IMR-90 (cell line): ENCODE data around the gene TAF9. TPM values are rescaled to one million over a fixed set of nuclear protein-coding genes. Genes with fewer than 3 reads are reported as not detected.

Experiments
- ATAC-seq: fragments of 200-7000 bp; cut with Tn5 transposase; 2 replicates; pipeline ENCODE4 v1.9.1; 2020; ENCODE audit warnings: low read depth, mild to moderate bottlenecking, moderate library complexity
- BruUV-seq: library from RNA; stranded (reverse); fragments of 400-500 nt; replicated peaks from 2 replicates; lab custom pipeline; 2021; lab: Mats Ljungman, UMichigan
- CTCF ChIA-PET: fragments of 300-600 bp; formaldehyde crosslinking; extraction: SDS; loops from one replicate; lab custom pipeline; 2021; ENCODE audit warnings: antibody characterized with exemption; lab: Yijun Ruan, JAX
- POLR2A ChIA-PET: fragments of 300-600 bp; sonication (Branson Sonifier 250); formaldehyde crosslinking; loops from one replicate; lab custom pipeline; 2022; ENCODE audit warnings: antibody characterized with exemption; ENCODE audit not compliant: unreplicated experiment; lab: Charles Lee
- DNase-seq: peaks from one replicate; pipeline ENCODE4 v3.0.0; 2013
- H2AFZ ChIP-seq: replicated peaks from 2 replicates; pipeline ENCODE3; 2013; ENCODE audit warnings: low read length, mild to moderate bottlenecking; ENCODE audit not compliant: poor library complexity
- H2AK5ac ChIP-seq: 2 replicates; pipeline ENCODE4 v1.6.1; 2013; ENCODE audit warnings: low read depth, low read length, inconsistent platforms
- H2AK9ac ChIP-seq: replicated peaks from 2 replicates; pipeline ENCODE3; 2013; ENCODE audit warnings: mild to moderate bottlenecking, low read depth, low read length, moderate library complexity; ENCODE audit not compliant: poor library complexity
- H2BK120ac ChIP-seq: 2 replicates; pipeline ENCODE4 v1.6.1; 2013; ENCODE audit warnings: low read depth, low read length, inconsistent platforms
- H2BK15ac ChIP-seq: 3 replicates; pipeline ENCODE4 v1.6.1; 2013; ENCODE audit warnings: low read depth, low read length, inconsistent platforms
- H2BK20ac ChIP-seq: 2 replicates; pipeline ENCODE4 v1.6.1; 2013; ENCODE audit warnings: low read depth, mild to moderate bottlenecking, inconsistent platforms, low read length, moderate library complexity
- H2BK5ac ChIP-seq: 2 replicates; pipeline ENCODE4 v1.6.1; 2013; ENCODE audit warnings: mild to moderate bottlenecking, low read depth, low read length, inconsistent platforms; ENCODE audit not compliant: poor library complexity, severe bottlenecking
- H3K14ac ChIP-seq: replicated peaks from 2 replicates; pipeline ENCODE4 v1.6.1; 2013; ENCODE audit warnings: low read depth, low read length, inconsistent platforms
- H3K18ac ChIP-seq: 2 replicates; pipeline ENCODE4 v1.6.1; 2013; ENCODE audit warnings: low read depth, low read length, control low read depth
- H3K23ac ChIP-seq: 2 replicates; pipeline ENCODE4 v1.6.1; 2013; ENCODE audit warnings: low read depth, low read length, inconsistent platforms
- H3K27ac ChIP-seq: 2 replicates; pipeline ENCODE4 v1.5.1; 2013; ENCODE audit warnings: mild to moderate bottlenecking, control low read depth, low read length; ENCODE audit not compliant: insufficient read depth
- H3K27me3 ChIP-seq: 2 replicates; pipeline ENCODE4 v1.6.1; 2013; ENCODE audit warnings: low read length; ENCODE audit not compliant: control insufficient read depth, insufficient read depth
- H3K36me3 ChIP-seq: 2 replicates; pipeline ENCODE4 v1.6.1; 2013; ENCODE audit warnings: low read length, mixed read lengths; ENCODE audit not compliant: control insufficient read depth, insufficient read depth
- H3K4ac ChIP-seq: 2 replicates; pipeline ENCODE4 v1.6.1; 2013; ENCODE audit warnings: low read depth, low read length, inconsistent platforms
- H3K4me1 ChIP-seq: 2 replicates; pipeline ENCODE4 v1.6.1; 2013; ENCODE audit warnings: low read length, mixed read lengths; ENCODE audit not compliant: control insufficient read depth, insufficient read depth
- H3K4me2 ChIP-seq: 2 replicates; pipeline ENCODE4 v1.6.1; 2013; ENCODE audit warnings: low read depth, mild to moderate bottlenecking, control low read depth, low read length, moderate library complexity
- H3K4me3 ChIP-seq: 2 replicates; pipeline ENCODE4 v1.5.1; 2013; ENCODE audit warnings: low read depth, mild to moderate bottlenecking, control low read depth, low read length, moderate library complexity; ENCODE audit not compliant: insufficient read depth
- H3K56ac ChIP-seq: 2 replicates; pipeline ENCODE4 v1.6.1; 2013; ENCODE audit warnings: low read length, inconsistent platforms; ENCODE audit not compliant: insufficient read depth; ENCODE audit errors: extremely low read depth
- H3K79me1 ChIP-seq, 2 experiments: 2 replicates each; pipeline ENCODE4 v1.6.1; 2013; ENCODE audit warnings: low read length in 2 of 2, inconsistent platforms in 1 of 2, low read depth in 1 of 2
- H3K9ac ChIP-seq: 2 replicates; pipeline ENCODE4 v1.6.1; 2013; ENCODE audit warnings: low read depth, low read length, control low read depth
- H3K9me1 ChIP-seq: 2 replicates; pipeline ENCODE4 v1.6.1; 2013; ENCODE audit warnings: low read length, inconsistent platforms; ENCODE audit not compliant: insufficient read depth
- H3K9me3 ChIP-seq: 2 replicates; pipeline ENCODE4 v1.6.1; 2013; ENCODE audit warnings: low read length; ENCODE audit not compliant: control insufficient read depth, insufficient read depth
- H4K20me1 ChIP-seq: 2 replicates; pipeline ENCODE4 v1.6.1; 2013; ENCODE audit warnings: low read length, inconsistent platforms; ENCODE audit not compliant: insufficient read depth
- H4K5ac ChIP-seq: 2 replicates; pipeline ENCODE4 v1.6.1; 2013; ENCODE audit warnings: mild to moderate bottlenecking, low read depth, low read length, control low read depth
- H4K8ac ChIP-seq, 2 experiments: 2 replicates each; pipeline ENCODE4 v1.6.1; 2013; ENCODE audit warnings: low read depth in 2 of 2, low read length in 2 of 2, control low read depth in 1 of 2, inconsistent platforms in 1 of 2
- H4K91ac ChIP-seq: 2 replicates; pipeline ENCODE4 v1.6.1; 2013; ENCODE audit warnings: low read depth, low read length, inconsistent platforms; ENCODE audit not compliant: insufficient read depth
- MAFK ChIP-seq: IDR thresholded peaks from 2 replicates; pipeline ENCODE4 v1.6.1; 2012; ENCODE audit warnings: low read depth, low read length, improper control_type of control experiment
- MAZ ChIP-seq: IDR thresholded peaks from 2 replicates; pipeline ENCODE4 v1.6.1; 2012; ENCODE audit warnings: low read depth, mild to moderate bottlenecking, low read length, improper control_type of control experiment, moderate library complexity, borderline replicate concordance
- WGBS, 2 experiments: methylation state at CpG; one replicate each; pipeline versions ENCODE4 v1.1.5 to v1.1.7; 2013; ENCODE audit warnings: missing lambda C conversion rate in 2 of 2; ENCODE audit not compliant: insufficient read length in 1 of 2; ENCODE audit errors: extremely low coverage in 2 of 2; 5-methylcytosine and 5-hydroxymethylcytosine counted together
- dilution Hi-C: fragments of 300-500 bp; cut with HindIII; formaldehyde crosslinking; loops from one replicate; pipeline ENCODE4 v1.14.3; 2018; ENCODE audit warnings: low sequenced_read_pairs; ENCODE audit not compliant: unreplicated experiment
- in situ Hi-C: fragments of 300-500 bp; cut with MboI; formaldehyde crosslinking; loops from 3 replicates; pipeline ENCODE4 v1.14.3; 2019; ENCODE audit warnings: low sequenced_read_pairs, inconsistent platforms, mixed read lengths
- intact Hi-C: fragments of 100-400 bp; cut with micrococcal nuclease; formaldehyde crosslinking; loops from 2 replicates; pipeline ENCODE4 v1.10.0; 2022
- polyA plus RNA-seq, 3 experiments: library from polyadenylated mRNA; depleted of rRNA; stranded (reverse); fragments of >200 nt; gene quantifications; 2 replicates each; pipeline ENCODE4 v1.2.3, GENCODE V29; 2012; ENCODE audit warnings: low replicate concordance in 1 of 3
- total RNA-seq: library from RNA; depleted of rRNA; stranded (reverse); fragments of >200 nt; gene quantifications from 2 replicates; pipeline ENCODE4 v1.2.3, GENCODE V29; 2012
- TF ChIP-seq, protein P1 (sequence below): conservative IDR thresholded peaks from 2 replicates; pipeline ENCODE4 v1.5.1; 2012; ENCODE audit warnings: mild to moderate bottlenecking, low read depth, low read length, improper control_type of control experiment

Gene TAF9
- total and polyA plus RNA-seq, 2 of the 4 experiments (the other 2 are of a cell fraction) = 107 to 127 TPM

DNA sequence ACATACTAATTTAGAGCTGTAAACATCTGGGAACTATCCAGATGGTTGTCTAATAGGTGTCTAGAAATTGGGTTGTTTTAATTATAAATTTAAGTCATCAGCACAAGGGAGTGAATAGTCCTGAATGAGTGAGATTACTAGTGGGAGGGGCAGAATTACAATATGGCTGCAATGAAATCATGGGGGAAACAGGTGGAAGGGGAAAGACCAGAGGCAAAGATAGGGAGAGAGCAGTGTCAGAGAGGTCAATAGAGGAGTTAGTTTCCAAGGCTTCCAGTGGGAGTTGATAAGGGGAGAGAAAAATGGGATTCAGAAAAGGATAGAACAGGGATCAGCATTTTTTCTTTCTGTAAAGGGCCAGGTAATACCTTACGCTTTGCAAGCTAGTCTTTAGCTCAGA is 8.9 kb downstream of the TAF9 start:
- Histone ChIP-seq H3K4me1 (no peaks in the 10 kb centered on the region), H4K5ac (no peak overlapping the region), H4K91ac (no peak overlapping the region), H2AFZ (no peak overlapping the region), H3K56ac (no peak overlapping the region), H3K4ac (no peak overlapping the region), H4K8ac (no peak overlapping the region), H3K9me3 (no peaks in the 10 kb centered on the region), H2BK15ac (no peak overlapping the region), H3K27me3 (no peaks in the 10 kb centered on the region), H3K4me2 (no peak overlapping the region), H3K23ac (no peak overlapping the region), H4K20me1 (peaks cover 15% of the 10 kb centered on the region; the same call in 1 of the 2 replicates), H3K14ac (no peak overlapping the region), H3K18ac (no peak overlapping the region), H2BK120ac (no peak overlapping the region), H3K79me1 (peaks cover 34 to 50% of the 10 kb centered on the region in 2 experiments), H2AK5ac (no peak overlapping the region), H2BK5ac (no peak overlapping the region), H3K9me1 (no peaks in the 10 kb centered on the region; the same call in 1 of the 2 replicates), H2BK20ac (no peak overlapping the region), H3K36me3 (peaks cover 18% of the 10 kb centered on the region), H3K27ac (no peak overlapping the region), H3K9ac (no peak overlapping the region), H3K4me3 (no peak overlapping the region), H2AK9ac (no peak overlapping the region)
- dilution Hi-C loops = no loop called here
- in situ Hi-C loops = no loop called here
- ATAC-seq (no peak), DNase-seq (no peak)
- WGBS, 2 experiments = no CpG with 5 or more reads among the region's 1 CpG
- no TSS peak for BruUV-seq
- POLR2A ChIA-PET = no interaction called here
- intact Hi-C loops = loop anchor here (10.0 kb wide), 1 partner anchor 166 kb away; no protein-coding TSS in a partner anchor
- CTCF ChIA-PET = no interaction called here
- TF ChIP-seq, protein P1, sequence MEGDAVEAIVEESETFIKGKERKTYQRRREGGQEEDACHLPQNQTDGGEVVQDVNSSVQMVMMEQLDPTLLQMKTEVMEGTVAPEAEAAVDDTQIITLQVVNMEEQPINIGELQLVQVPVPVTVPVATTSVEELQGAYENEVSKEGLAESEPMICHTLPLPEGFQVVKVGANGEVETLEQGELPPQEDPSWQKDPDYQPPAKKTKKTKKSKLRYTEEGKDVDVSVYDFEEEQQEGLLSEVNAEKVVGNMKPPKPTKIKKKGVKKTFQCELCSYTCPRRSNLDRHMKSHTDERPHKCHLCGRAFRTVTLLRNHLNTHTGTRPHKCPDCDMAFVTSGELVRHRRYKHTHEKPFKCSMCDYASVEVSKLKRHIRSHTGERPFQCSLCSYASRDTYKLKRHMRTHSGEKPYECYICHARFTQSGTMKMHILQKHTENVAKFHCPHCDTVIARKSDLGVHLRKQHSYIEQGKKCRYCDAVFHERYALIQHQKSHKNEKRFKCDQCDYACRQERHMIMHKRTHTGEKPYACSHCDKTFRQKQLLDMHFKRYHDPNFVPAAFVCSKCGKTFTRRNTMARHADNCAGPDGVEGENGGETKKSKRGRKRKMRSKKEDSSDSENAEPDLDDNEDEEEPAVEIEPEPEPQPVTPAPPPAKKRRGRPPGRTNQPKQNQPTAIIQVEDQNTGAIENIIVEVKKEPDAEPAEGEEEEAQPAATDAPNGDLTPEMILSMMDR = no peak
- TF ChIP-seq MAFK = no peak
- TF ChIP-seq MAZ = no peak
